Dermis microvascular lymphatic vessel endothelial cell (primary cell): Measurements from ENCODE around the gene FITM1. TPM values are rescaled to one million over a fixed set of nuclear protein-coding genes. Genes with fewer than 3 reads are reported as not detected.
"Not testable (repeated sequence)": the region's sequence is repeated elsewhere in the genome, so short reads cannot be mapped to it uniquely, and the experiment has no call there.

Experiments
- DNase-seq, 2 donors: peaks; one replicate each; pipeline versions ENCODE4 v3.0.0 to v3.0.0-alpha.2; 2010; ENCODE audit warnings: low read depth in 2 of 2
- total RNA-seq: library from RNA; depleted of rRNA; stranded (reverse); fragments of >200 nt; gene quantifications from 2 replicates; pipeline ENCODE4 v1.2.1, GENCODE V29; 2014

FITM1 gene
- total RNA-seq, 1 donor from 2014 or later = 0.39 TPM

DNA sequence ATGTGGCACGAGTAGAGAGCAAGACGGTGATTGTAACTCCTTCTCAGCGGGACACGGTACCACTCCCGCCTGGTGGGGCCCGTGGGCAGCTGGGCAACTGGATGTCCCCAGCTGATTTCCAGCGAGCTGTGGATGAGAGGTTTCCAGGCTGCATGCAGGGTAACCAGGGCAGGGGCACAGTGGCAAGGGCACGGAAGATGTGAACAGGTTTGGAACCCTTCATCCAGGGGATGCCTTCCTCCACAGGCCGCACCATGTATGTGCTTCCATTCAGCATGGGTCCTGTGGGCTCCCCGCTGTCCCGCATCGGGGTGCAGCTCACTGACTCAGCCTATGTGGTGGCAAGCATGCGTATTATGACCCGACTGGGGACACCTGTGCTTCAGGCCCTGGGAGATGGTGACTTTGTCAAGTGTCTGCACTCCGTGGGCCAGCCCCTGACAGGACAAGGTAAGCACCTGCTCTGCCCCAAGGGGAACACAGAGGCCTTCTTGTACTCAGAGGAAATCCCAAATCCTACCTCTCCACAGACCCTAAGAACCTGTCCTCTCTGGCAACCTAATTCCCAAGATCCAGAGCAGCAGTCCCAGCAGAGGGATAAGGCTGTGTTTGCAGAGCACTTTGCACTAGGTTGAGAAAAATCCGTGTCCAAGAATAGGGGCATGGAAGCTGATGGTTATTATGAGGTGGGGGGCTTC, 32.1 kb upstream of the FITM1 start:
- no peak for DNase-seq

DNA sequence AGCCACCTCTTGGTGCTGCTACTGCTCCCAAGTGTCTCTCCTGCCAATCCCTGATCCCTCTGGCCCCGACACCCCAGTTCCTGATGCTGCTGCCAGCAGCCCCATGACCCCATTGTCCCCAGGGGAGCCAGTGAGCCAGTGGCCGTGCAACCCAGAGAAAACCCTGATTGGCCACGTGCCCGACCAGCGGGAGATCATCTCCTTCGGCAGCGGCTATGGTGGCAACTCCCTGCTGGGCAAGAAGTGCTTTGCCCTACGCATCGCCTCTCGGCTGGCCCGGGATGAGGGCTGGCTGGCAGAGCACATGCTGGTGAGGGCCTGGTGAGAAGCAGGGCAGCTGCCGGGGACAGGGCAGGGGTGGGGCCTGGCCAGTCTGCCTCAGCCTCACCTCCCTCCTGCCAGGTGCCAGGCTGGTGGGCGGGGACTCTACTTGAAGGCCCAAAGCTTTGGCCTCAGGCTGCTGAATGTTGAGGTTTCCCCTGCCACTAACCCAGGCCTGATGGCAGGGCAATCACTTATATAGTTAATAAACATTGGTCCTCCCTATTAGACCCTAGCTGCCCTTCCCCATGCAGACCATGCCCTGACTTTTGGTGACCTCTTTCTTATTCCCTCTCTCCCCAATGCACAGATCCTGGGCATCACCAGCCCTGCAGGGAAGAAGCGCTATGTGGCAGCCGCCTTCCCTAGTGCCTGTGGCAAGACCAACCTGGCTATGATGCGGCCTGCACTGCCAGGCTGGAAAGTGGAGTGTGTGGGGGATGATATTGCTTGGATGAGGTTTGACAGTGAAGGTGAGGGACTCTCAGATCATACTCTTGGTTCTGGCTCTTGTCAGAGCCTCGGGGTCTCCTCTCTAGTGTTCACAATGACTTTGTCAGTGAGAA, 31.3 kb upstream of the FITM1 start:
- no peak for DNase-seq

DNA sequence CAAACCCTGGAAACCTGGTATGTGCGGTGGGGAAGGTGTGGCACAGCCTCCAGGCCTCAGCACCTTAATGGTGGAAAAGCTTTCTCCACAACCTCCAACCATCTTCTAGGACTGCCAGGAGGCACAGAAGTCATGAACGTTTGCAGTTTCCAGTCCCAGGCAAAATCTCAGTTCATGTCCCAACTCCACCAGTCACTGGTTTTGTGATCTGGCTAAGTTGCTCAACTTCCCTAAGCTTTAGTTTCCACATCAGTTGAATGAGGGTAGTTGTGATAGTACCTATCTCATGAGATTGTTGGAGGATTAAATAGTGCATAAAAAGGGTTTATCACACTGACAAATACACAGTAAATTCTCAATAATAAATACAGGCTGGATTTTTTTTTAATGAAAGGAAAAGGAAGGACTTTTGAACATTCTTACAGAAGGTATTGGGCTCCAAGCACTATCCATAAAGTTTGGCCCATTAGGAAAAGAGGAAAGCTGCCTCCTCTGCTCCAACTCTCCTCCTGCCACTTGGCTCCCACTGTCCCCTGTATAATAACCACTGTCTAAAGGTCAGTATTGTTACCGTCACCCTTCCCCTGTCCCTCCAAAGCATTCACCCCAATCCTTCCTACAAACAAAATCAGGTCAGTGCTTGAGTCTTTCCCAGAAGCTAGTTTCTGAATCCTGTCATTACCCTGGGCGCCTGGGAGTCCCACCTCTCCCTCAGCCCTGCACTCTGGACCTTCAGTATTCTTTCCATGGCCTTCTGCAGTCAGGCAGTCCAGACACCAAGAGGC, 30.1 kb upstream of the FITM1 start:
- DNase-seq = no peak

DNA sequence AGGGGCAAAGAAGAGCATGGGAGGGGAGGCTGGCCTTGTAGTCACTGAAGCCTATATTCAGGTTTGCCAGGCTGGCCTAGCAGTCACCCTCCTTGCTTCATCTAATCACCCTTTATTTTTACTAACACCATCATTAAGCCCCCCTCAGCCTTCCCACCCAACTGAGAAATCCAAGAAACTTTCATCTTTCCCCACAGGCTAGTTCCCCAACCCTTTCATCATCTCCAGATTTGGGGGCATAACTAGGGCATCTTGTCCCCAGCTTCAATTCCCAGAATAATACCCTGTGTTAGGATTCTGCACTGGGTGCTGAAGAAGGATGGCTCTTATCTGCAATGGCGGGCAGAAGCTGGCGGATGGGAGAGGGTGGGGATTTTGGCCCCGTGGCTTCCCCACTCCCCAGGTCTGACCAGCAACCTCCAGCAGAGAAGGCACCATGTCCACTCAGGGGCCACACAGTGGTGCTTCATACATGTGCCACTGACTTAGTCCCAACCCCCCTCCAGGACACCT, 29.4 kb upstream of the FITM1 start:
- DNase-seq = no peak

DNA sequence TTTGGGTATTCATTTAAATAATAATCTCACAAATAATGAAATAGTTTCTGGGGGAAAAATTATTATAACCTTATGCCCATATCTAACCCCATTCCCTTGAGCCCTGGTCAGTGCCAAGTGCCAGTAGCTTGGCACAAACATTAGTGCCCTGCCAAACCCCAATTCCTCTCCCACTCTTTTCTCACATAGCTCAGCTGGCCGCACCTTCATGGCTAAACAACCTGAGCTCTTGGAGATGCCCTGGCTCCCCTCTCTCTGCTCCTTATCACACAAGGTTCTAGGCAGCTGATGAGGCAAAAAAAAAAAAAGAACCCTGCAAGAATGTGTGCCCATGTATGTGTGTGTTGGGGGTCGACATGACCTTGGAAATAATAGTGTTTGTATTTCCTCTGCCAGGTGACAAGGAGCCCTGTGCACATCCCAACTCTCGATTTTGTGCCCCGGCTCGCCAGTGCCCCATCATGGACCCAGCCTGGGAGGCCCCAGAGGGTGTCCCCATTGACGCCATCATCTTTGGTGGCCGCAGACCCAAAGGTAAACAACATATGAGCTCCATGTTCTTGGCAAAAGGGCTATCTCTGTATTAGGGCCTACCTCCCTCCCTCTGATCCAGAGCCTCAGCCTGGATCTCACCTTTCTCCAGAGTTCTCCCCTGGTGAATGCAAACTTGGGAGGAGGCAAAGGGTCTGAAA, 28.0 kb upstream of the FITM1 start:
- DNase-seq = no peak

DNA sequence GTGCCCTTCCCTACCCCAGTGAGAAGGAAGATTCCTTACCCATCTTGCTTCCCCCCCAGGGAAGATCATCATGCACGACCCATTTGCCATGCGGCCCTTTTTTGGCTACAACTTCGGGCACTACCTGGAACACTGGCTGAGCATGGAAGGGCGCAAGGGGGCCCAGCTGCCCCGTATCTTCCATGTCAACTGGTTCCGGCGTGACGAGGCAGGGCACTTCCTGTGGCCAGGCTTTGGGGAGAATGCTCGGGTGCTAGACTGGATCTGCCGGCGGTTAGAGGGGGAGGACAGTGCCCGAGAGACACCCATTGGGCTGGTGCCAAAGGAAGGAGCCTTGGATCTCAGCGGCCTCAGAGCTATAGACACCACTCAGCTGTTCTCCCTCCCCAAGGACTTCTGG, 27.0 kb upstream of the FITM1 start:
- no peak for DNase-seq

DNA sequence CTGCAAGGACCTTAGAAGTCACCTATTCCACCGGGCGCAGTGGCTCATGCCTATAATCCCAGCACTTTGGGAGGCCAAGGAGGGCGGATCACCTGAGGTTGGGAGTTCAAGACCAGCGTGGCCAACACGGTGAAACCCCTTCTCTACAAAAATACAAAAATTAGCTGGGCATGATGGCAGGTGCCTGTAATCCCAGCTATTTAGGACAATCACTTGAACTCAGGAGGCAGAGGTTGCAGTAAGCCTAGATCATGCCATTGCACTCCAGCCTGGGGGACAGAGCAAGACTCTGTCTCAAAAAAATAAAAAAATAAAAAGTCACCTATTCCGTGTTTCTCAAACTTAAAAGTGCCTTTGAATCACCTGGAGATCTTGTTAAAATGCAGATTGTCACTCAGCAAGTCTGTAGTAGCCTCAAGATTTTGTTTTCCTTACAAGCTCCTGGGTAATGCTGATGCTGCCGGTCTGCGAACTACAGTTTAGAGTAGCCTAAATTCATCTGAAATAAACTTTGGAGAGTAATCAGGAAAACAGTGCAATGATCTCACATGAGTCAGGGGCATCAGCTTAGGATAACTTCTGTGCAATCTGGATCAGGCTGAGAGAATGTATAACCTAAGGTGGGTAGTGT, 24.7 kb upstream of the FITM1 start:
- DNase-seq = not testable (repeated sequence)

DNA sequence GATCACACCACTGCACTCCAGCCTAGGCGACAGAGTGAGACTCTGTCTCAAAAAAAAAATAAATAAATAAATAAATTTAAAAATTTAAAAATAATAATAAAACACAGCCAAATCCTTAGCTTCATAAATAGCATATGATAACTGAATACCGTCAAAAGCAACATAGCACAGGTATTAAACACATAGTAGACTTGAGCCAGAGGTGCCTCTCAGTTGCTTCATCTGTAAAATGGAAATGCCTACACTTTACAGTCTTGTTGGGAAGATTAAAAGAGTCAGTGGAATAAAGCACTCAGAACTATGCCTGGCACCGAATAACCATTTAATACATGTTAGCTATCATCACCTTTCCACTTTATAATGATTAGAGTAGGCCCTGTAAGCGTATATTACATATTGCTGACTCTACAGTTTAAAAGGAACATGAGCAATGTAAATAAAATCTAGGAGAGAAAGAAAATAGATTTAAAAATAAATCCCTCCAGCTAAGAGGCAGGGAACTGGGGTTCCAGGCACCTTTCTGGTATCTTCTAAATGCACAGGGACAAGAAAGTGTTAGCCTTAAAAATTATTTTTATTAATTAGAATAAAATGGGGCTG, 23.7 kb upstream of the FITM1 start:
- no peak for DNase-seq

DNA sequence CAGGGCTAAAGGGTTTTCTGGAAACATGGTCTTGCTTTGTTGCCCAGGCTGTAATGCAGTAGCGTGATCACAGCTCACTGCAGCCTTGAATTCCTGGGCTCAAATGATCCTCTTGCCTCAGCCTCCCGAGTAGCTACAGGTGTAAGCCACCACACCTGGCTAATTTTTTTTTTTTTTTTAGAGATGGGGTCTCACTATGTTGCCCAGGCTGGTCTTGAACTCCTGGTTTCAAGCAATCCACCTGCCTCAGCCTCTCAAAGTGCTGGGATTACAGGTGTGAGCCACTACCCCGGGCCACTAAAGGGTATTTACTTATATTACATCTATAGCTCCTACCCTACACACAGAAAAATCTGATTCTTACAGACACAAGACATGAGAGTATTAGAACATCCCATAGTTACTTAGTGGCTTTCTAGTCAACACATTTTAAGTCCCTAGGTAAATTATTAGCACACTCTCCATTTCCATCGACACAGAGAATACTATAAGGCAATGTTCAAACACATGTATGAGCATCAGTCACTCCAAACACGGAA, 22.1 kb upstream of the FITM1 start:
- DNase-seq = no peak

DNA sequence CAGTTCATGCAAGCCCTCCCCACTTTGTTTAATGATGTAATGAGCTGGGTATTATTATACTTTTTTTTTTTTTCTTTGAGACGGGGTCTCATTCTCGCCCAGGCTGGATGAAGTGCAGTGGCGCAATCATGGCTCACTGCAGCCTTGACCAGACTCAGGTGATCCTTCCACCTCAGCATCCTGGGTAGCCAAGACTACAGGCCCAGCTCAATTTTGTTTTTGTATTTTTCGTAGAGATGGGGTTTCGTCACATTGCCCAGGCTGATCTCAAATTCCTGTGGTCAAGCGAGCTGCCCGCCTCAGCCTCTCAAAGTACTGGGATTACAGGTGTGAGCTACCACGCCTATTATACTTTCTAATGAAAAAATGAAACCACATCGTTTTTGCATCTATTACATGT, 20.4 kb upstream of the FITM1 start:
- no peak for DNase-seq

DNA sequence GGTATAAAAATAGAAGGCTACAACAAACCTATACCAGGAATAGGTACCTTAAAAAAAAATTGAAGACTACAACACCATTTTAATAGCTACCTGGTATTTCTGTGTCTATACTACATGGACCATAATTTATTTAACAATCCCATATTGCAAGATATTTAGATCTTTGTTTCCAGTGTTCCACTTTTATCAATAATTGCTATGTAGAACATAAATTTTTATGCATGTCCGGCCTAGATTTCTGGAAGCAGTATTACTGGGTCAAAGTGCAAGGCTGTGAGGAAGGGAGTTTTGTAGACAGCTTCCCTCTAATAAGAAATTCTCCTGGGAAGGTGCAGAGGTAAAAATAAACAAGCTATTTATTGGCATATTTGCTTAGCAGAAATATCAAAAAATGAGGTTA, 19.9 kb upstream of the FITM1 start:
- DNase-seq = no peak

DNA sequence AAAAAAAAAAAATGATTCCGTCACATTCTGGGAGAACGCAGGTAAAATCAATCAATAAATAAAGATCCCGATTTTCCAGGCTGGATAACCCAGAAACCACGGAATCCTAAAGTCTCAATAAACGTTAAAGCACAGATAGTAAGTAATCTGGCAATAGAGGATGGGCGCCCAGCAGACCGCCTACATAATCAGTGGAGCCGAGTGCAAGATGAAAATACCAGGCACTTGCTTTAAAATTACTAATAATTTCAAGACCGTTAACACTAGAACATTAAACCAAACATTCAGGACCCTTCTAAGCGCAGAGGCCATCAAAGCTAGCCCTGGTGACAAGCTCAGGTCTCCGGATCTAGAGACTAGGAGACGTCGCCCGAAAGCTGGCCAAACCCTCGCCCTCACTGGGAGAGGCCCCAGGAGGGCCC, 17.1 kb upstream of the FITM1 start:
- no peak for DNase-seq

DNA sequence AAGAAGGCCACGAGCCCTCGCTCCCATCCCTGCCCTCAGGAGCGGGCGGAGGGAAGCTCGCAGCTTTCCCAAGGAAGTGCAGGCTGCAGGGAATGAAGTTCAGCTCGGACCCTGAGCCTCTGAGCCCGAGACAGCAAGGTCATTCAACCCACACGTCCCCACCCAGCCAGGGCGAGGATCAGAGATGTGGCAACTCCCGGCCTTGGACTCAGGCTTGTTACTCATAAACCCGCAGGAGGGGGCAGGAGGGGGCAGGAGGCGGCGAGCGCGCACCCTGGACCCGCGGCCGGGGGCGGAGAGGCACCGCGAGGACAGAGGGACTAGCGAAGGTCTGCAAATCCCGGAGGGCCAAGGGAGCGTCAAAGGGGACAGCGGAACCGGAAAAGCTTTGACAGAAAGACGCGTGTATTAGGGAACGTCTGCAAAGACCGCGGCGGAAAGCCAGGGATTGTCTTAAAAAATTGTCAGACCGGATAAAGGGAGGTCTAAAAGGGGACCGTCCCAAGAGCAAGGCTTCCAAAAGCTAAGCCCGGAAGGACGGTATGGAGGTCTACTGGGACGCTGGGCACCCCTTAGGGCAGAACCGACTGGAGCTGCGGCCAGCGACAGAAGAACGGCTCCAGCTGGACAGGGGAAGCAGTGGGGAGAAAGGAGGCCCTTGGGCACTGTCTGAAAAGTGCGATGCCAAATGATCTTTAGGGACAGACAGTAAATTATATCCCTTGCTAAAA, 16.5 kb upstream of the FITM1 start:
- peak; percentile 41 to 81 for DNase-seq

DNA sequence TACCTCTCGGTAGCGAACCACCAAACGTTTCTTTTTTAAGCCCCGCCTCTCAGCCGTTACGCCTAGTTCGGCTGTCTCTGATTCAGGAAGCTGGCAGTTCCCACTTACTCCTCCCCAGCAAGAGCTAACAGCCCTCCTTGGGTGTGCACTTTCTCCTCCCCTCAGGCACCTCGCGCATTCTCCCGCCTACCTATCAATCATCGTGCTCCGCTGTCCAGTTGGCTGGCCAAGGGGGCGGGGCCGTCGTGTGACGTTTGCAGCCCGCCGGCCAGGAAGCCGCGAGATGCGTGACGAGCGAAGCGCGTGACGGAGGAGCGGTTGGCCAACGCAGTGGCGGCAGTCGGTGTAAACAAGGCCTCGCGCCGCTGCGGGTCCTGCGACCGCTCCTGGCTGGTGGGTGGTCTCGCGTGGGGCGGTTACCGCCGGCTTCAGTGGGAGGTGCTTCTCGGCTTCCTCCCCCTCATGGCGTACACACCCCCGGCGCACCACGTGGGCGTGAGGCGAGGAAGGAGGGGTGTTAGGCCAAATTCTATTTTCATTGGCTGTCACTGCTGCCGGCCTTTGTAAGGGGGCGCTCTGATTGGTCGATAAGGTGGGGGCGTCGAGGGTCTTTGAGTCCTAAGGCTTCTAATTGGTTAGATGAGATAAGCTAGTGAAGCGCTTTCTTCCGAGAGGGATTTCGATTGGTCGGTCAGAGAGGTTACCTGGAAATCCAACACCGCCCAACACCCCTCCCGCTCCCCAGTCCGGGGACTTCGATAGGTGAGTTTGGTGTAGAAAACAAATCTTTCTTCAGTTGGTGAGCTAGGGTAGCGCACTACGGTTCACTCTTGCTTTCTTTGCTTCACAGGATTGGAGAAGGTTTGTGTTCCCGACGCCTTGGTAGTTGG, 15.7 kb upstream of the FITM1 start, which contains the start of the genes DCAF11 and NRL:
Gene DCAF11 (plus strand): TSS at position 246 of the 890 bp plus-strand sequence. CDS start 818 bp downstream, outside the sequence.
Gene NRL (minus strand): TSS at position 418 of the 890 bp plus-strand sequence. CDS start 32,101 bp downstream, outside the sequence.
- peak; percentile 99 to 100 for DNase-seq

DNA sequence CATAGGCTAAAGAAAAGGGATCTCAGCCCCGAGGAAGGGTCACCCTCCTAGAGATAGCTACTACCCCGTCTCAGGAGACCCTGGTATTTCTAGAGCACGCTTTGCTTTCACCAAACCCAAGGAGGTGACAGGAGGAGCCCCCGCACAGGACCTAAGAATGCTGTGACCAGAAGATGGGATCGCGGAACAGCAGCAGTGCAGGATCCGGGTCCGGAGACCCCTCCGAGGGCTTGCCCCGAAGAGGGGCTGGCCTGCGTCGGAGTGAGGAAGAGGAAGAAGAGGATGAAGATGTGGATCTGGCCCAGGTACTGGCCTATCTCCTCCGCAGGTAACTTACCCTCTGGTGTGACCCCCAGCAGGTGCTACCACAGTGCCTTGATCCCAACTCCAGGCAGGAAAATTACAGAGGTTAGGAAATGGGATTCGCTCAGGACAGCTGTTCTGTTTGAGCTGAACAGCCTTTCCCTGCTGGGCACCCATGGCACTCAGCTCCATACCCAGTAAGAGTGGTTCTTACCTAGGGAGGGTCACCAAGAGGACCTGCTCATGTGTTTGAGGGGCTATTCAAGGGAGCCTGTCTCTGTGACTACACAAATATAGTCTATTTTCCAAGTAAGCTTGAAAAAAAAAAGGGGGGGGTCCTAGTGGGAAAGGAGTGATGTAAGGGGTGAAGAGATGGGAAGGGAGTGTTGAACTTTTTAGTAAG, 14.9 kb upstream of the FITM1 start:
- no peak for DNase-seq

DNA sequence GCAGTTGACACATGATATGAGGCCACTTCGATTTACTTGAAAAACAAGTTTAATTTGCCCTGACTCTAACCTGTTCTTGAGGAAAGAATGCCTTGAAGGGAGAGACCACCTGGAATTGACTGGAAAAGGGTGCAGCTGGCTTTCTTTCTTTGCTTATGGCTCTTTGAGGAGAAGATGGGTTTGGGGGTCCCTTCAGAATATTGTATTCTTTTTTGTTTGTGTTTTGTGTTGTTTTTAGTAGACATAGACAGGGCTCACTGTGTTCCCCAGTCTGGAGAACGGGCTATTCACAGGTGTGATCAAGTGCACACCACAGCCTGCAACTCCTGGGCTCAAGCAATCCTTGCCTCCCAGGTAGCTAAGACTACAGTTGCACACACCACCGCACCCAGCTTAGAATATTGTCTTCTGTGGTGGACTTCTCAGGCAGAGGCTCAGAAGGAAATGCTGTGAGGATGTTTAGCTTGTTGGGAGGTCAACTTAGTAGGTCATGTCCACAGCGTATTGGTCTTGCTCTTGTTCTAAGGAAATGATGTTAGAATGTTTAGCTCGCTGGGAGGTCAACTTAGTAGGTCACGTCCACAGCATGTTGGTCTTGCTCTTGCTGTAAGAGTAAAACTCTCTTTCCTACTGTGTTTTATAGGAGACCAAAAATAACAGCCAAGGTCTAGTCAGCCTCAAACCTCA, 14.2 kb upstream of the FITM1 start:
- DNase-seq = no peak

DNA sequence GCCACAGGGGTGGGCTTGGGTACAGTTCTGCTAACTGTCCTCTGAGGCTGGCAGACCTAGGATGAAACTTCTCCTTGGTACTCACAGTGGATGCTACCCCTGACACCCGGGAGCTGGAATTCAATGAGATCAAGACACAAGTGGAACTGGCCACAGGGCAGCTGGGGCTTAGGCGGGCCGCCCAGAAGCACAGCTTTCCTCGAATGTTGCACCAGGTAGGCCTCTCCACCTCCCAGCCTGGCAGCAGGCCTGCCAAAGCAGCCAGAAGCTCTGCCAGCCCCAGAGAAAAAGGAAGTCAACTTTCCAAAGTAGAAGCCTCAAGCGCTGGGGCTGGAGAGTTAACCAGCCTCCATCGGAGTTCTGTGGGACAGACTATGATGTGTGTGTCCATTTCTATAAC, 13.3 kb upstream of the FITM1 start:
- no peak for DNase-seq
